ENCODE results near the gene MAP3K4. TPM values are rescaled to one million over a fixed set of nuclear protein-coding genes. Genes with fewer than 3 reads are reported as not detected.
"Not testable (repeated sequence)": the region's sequence is repeated elsewhere in the genome, so short reads cannot be mapped to it uniquely, and the experiment has no call there.

MAP3K4 gene
- total RNA-seq, 1 donor from 2014 or later: 51.6 TPM

- Mint-ChIP-seq H3K36me3 (no peaks in the 10 kb centered on the region), H3K4me3 (peak overlapping the region; percentile 39), H3K27me3 (no peaks in the 10 kb centered on the region), H3K9me3 (no peaks in the 10 kb centered on the region), H3K27ac (no peak overlapping the region), H3K4me1 (ENCODE audit: unreplicated experiment) (peaks cover 40% of the 10 kb centered on the region)
- no peak for TF ChIP-seq CTCF (conservative IDR thresholded peaks at IDR 0.05)
- no peak for DNase-seq (ENCODE audit: extremely low spot score, unreplicated experiment)
These were observed 18.0 kb upstream of the MAP3K4 start for GRCh38 chr6:160973311-160974250.

GRCh38 chr6:160974304-160974771 lies 17.2 kb upstream of the MAP3K4 start:
- Mint-ChIP-seq H3K27ac (peak overlapping the region; percentile 27), H3K4me1 (ENCODE audit: unreplicated experiment) (peaks cover 41% of the 10 kb centered on the region), H3K36me3 (no peaks in the 10 kb centered on the region), H3K27me3 (no peaks in the 10 kb centered on the region), H3K9me3 (no peaks in the 10 kb centered on the region), H3K4me3 (no peak overlapping the region)
- TF ChIP-seq CTCF (conservative IDR thresholded peaks at IDR 0.05): no peak
- no peak for DNase-seq (ENCODE audit: extremely low spot score, unreplicated experiment)

GRCh38 chr6:160975162-160975561 lies 16.4 kb upstream of the MAP3K4 start:
- Mint-ChIP-seq H3K36me3 (no peaks in the 10 kb centered on the region), H3K4me1 (ENCODE audit: unreplicated experiment) (peaks cover 41% of the 10 kb centered on the region)

GRCh38 chr6:160975961-160976360 lies 15.6 kb upstream of the MAP3K4 start:
- H3K27me3 Mint-ChIP-seq; H3K9me3 Mint-ChIP-seq; H3K27ac Mint-ChIP-seq; H3K36me3 Mint-ChIP-seq; DNase-seq (ENCODE audit: extremely low spot score, unreplicated experiment); H3K4me3 Mint-ChIP-seq: not testable (repeated sequence)
- peaks cover 41% of the 10 kb centered on the region for H3K4me1 Mint-ChIP-seq (ENCODE audit: unreplicated experiment)

More at GRCh38 chr6:160975162-160975561, 16.4 kb upstream of the MAP3K4 start:
- no peaks in the 10 kb centered on the region for H3K9me3 Mint-ChIP-seq
- H3K4me3 Mint-ChIP-seq: no peak overlapping the region
- H3K27me3 Mint-ChIP-seq: no peaks in the 10 kb centered on the region
- no peak for TF ChIP-seq CTCF (conservative IDR thresholded peaks at IDR 0.05)
- DNase-seq (ENCODE audit: extremely low spot score, unreplicated experiment): no peak
- H3K27ac Mint-ChIP-seq: no peak overlapping the region

GRCh38 chr6:160978141-160978901 lies 13.2 kb upstream of the MAP3K4 start:
- H3K27me3 Mint-ChIP-seq: no peaks in the 10 kb centered on the region
- no peak overlapping the region for H3K4me3 Mint-ChIP-seq
- H3K27ac Mint-ChIP-seq: peak overlapping the region; percentile 66
- TF ChIP-seq CTCF (conservative IDR thresholded peaks at IDR 0.05): no peak
- no peaks in the 10 kb centered on the region for H3K36me3 Mint-ChIP-seq
- DNase-seq (ENCODE audit: extremely low spot score, unreplicated experiment): no peak
- H3K9me3 Mint-ChIP-seq: peaks cover 3% of the 10 kb centered on the region
- peaks cover 32% of the 10 kb centered on the region for H3K4me1 Mint-ChIP-seq (ENCODE audit: unreplicated experiment)
